ENCODE results near the gene OXT. TPM values are rescaled to one million over a fixed set of nuclear protein-coding genes. Genes with fewer than 3 reads are reported as not detected.
"Not testable (repeated sequence)": the region's sequence is repeated elsewhere in the genome, so short reads cannot be mapped to it uniquely, and the experiment has no call there.

OXT gene
- total RNA-seq, 2 donors from 2014 or later: not detected

GRCh38 chr20:3047486-3048419 lies 23.7 kb upstream of the OXT start:
- Histone ChIP-seq H3K27ac (no peak overlapping the region), H3K4me1 (peaks cover 13% of the 10 kb centered on the region), H3K4me3 (no peak overlapping the region), H3K9me3 (no peaks in the 10 kb centered on the region), H3K36me3 (replicated peaks in 1 of 2; ENCODE audit: insufficient read depth in 1 of 2, low read depth in 2 of 2) (peaks cover 0 to 4% of the 10 kb centered on the region in 2 donors), H3K27me3 (no peaks in the 10 kb centered on the region)
- TF ChIP-seq POLR2A (IDR thresholded peaks at IDR 0.05): no peak
- no peak for TF ChIP-seq CTCF (IDR thresholded peaks at IDR 0.05)
- intact Hi-C loops (cut with DNase I): no loop called here
- no peak for DNase-seq
- WGBS, 2 donors: 83 to 86% methylated on average over 7 to 14 of the region's 14 CpGs
- no peak for ATAC-seq

GRCh38 chr20:3051385-3052019 lies 19.9 kb upstream of the OXT start:
- intact Hi-C loops (cut with DNase I): loop anchor here (10.0 kb wide), 1 partner anchor 63 kb away; no protein-coding TSS in a partner anchor
- Histone ChIP-seq H3K9me3 (no peaks in the 10 kb centered on the region), H3K27ac (no peak overlapping the region), H3K36me3 (replicated peaks in 1 of 2; ENCODE audit: insufficient read depth in 1 of 2, low read depth in 2 of 2) (peaks cover 0 to 4% of the 10 kb centered on the region in 2 donors), H3K27me3 (no peaks in the 10 kb centered on the region), H3K4me1 (peaks cover 11% of the 10 kb centered on the region), H3K4me3 (no peak overlapping the region)
- TF ChIP-seq CTCF (IDR thresholded peaks at IDR 0.05) (no peak), POLR2A (IDR thresholded peaks at IDR 0.05) (no peak)
- ATAC-seq (no peak), DNase-seq (no peak)
- 64 to 76% methylated on average over 7 of the region's 7 CpGs for WGBS, 2 donors

- Histone ChIP-seq H3K36me3 (replicated peaks in 1 of 2; ENCODE audit: insufficient read depth in 1 of 2, low read depth in 2 of 2) (no peaks in the 10 kb centered on the region), H3K27ac (no peak overlapping the region), H3K27me3 (no peaks in the 10 kb centered on the region), H3K4me3 (no peak overlapping the region), H3K4me1 (no peaks in the 10 kb centered on the region), H3K9me3 (no peaks in the 10 kb centered on the region)
- ATAC-seq: no peak
- TF ChIP-seq POLR2A (IDR thresholded peaks at IDR 0.05) (no peak), CTCF (IDR thresholded peaks at IDR 0.05) (no peak)
- no peak for DNase-seq
- WGBS, 2 donors: 40 to 66% methylated on average over 1 to 3 of the region's 3 CpGs
- intact Hi-C loops (cut with DNase I): loop anchor here (10.0 kb wide), 1 partner anchor 55 kb away; no protein-coding TSS in a partner anchor
Observed at GRCh38 chr20:3059489-3059888, 11.9 kb upstream of the OXT start.

- intact Hi-C loops (cut with DNase I); H3K27ac ChIP-seq; ATAC-seq; H3K4me1 ChIP-seq; H3K9me3 ChIP-seq; DNase-seq; H3K4me3 ChIP-seq; H3K36me3 ChIP-seq (replicated peaks in 1 of 2; ENCODE audit: insufficient read depth in 1 of 2, low read depth in 2 of 2); H3K27me3 ChIP-seq: not testable (repeated sequence)
- WGBS, 2 donors: 79 to 87% methylated on average over 6 of the region's 6 CpGs
Observed at GRCh38 chr20:3064119-3064518, 7.3 kb upstream of the OXT start.

Measured in body of pancreas (tissue), 4 donors.